CD4-positive, alpha-beta T cell treated with Interleukin-4 for 4 hours (primary cell): ENCODE results near the gene GRXCR2.

Experiments
- DNase-seq: peaks from one replicate; pipeline ENCODE4 v3.0.0-alpha.2; 2020

Gene GRXCR2

DNA sequence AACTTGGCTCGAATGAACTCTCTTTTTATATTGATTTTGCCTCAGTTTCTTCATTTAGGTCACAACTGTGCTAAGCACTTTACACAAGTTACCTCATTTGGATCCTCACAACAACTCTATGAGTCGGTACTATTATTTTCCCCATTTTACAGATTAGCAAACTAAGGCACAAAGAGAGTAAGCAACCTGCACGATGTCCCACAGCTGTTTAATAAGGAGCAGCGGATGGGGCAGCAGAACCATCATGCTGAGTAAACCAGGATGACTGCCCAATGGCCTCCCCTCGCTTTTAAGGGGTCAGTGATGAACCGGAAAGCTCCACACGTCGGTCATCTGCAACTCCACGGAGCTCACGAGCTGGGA, 38.3 kb downstream of the GRXCR2 start:
- DNase-seq, result no peak

DNA sequence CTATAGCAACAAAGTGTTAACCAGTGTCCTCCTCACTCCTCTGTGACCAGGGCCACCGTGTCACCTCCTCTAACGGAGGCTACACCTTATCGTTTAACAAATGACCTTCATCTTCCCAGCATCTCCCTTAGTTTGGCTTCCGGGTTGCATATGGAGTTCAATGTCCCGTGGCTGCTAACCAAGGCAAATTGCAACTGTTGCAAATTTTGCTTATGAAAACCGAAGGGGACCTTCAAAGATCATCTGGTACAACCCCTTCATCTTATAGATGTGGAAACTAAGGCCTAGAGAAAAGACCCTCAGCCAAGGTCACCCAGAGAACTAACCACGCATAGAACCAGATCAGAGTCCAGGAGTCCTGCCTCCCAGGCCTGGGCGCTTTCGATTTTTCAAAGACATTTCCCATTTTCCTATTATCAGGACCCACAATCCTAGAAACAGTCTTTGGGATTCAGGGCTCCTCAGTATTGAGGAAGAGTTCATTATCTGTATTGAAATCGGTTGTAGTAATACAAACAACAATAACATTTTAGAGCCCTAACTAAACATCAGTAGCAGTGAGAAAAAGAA, 39.1 kb downstream of the GRXCR2 start:
- no peak for DNase-seq

DNA sequence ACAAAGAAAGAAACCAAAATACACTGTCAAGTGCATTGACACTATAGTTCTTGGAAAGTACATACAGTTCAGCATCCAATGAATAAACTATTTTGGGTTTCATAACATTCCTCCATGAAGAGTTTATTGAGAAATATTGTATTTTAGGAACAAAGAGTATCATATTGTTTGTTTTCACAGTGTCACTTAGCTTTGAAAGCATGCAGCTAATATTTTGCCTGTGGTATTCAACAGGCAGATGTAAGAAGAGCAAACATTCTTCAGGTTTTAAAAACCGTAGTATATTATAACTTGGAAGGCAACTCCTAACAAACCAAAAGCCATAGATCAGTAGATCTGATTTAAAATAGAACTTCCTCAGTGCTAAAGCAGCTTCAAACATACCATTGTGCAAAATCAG, 42.2 kb downstream of the GRXCR2 start:
- DNase-seq, result no peak

DNA sequence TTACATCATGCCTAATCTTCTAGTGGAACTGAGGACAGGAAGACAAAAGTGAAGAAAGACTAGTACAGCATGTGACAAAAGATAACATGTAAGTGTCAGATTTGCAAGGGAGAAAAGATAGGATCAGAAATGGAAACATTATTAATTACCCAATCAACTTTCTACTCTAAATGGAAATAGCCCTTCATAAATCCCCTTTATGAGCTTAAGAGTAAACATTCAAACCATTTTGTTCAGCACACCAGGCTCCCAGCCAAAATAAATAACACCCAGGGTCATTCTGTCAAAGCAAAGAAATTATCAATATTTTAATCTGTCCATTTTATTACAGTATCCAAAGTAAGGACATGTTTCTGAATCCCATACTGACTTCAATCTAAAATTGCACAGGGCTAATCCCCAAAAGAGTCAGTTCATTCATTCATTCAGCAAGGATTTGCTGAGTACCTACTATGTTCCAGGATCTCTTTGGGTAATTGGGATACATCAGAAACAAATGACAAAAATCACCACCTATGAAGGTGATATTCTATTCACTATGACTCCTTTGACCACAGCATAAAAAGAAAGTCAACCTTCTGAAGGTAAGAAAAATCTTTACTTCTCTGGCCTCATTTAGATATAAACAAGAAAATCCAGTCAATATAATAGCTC, 43.0 kb downstream of the GRXCR2 start:
- DNase-seq, result no peak

DNA sequence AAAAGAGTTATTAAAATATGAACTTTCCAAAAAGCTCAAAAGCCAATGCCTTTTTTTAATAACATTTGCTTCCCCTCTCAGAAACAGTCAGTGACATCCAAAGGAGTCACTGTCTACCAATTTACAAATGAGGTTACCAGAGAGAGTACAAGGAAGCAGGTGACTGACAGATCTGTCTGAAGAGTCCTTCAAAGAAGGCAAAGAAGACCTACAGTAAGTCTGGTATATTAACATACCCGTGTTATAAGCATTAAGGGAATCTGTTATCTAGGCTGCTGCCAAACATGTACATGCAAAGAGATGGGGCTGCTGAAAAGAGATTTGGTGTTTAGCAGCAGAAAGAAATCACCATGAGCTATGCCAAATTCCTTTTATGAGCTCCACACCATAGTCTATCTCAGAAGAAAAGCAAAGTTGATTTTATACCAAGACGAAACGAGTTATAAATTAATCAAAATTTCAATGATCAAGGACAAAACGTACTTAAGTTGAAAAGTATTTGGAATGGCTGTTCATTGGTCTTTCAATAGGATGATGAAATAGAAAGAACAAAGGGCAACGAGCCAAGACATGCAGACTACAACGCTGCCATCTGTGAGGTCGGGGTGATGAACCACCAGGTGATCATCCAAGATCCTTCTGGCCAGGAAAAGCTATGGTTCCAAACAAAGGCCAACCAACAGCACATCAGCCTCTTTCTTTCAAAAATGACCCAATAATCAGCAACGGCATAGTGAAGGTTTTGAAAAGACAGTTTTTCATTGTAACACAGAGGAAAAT, 45.7 kb downstream of the GRXCR2 start:
- no peak for DNase-seq

DNA sequence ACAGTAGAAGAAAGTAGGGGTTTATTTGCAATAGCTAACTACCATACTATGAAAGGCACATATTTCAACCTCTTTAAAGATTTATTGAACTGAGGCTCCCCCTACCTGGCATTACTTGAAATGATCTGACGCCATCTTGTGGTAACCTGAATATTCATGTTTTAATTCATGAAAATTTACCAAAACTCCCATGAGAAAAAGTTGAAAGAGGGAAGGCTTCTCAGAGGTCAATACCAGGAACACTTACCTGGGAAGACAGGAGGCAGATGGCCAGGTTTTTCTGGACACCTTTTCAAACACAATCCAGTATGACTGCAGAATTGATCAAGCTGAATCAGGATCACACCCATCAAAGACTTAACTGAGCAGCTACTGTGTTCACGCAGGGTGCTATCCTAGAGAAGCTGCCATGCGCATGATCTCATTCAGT, 47.0 kb downstream of the GRXCR2 start:
- DNase-seq, result peak; percentile 42

DNA sequence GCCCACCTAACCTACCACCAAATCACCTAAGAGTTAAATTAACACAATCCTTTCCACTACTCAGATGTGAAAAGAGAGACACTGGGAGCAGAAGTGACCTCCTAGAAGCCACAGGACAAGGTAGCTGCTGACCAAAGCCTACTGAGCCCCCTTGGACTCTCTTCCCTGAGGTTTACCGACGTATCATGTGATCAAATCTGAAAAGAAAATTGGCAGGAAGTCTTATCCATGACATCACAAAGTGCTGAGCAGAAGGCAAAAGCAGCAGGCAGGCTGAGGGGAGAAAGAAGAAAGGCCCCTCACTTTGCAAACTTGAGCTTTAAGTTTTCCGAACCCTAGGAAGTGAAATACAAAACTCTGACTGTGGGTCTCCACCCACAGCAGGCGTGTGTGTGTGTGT, 48.8 kb downstream of the GRXCR2 start:
- no peak for DNase-seq

DNA sequence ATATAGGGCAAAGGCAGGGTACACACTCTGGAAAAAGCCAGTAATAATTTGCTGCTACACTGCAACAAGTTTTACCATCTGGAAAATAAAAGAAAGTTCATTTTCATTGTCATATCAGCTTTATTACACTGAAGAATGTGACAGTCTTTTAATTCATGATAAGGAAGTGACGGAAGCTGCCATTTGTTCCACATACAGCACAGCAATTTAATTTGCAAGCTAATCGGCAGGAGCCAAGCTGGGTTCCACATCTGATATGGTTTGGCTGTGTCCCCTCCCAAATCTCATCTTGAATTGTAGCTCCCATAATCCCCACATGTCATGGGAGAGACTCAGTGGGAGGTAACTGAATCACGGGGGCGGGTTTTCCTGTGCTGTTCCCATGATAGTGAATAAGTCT, 54.2 kb downstream of the GRXCR2 start:
- no peak for DNase-seq

DNA sequence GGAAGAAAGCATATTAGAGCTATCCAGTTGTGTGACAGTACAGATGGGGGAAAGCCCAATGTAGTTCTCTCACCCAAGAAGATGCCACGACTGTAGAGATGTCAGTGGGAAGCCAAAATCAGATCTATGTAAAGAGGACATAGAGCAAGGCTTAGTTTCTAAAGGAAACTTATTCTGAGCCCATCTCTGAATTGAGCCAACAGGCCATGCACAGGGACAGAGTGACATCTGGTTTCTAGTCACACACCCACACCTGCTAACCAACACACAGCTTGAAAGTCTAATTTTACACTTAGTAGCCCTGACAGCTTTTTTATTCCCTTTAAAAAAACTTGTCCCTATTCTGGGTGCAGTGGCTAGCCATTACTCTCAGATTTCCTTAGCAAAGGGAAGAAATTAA, 59.9 kb downstream of the GRXCR2 start:
- DNase-seq, result no peak

DNA sequence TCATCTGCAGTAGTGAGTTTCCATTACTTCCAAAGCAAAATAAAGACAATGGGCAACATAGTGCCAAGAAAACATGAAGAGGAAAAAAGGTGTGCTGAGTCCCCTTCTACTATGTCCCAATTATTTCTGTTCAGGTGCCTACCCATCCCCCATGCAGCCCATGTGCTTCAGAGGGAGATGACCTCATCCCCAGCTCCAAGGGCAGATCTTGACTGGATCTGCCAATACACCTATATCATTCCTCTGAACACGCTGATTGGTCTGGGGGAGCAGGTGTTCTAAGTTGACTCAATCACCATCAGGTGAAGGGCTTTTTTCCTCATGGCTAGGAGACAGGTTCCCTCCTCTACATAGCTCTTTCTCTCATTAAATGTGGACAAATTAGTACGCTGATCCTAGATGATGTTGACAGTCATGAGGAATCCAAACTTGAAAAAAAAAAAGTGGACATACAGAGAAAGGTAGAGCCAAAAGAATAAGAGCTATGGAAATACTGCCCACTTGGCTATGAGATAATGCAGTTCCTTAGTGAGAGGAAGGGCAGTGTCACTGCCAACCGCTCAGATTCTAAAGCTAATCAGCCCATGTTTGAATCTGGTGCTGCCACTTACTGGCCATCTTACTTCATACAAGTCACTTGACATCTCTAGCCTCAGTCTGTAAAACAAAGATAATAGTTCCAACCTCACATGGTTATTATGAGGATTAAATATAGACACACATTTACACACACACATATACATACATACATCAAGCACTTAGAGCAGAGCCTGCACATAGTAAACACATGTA, 60.8 kb downstream of the GRXCR2 start:
- no peak for DNase-seq
